Neural cell (in vitro differentiated cells): ENCODE measurements around the gene RAC2. TPM values are rescaled to one million over a fixed set of nuclear protein-coding genes. Genes with fewer than 3 reads are reported as not detected.

Experiments
- H2AFZ ChIP-seq: fragments of 200-600, 300-800 bp; sonication (generic), shearing (Covaris generic); 2 replicates; pipeline ENCODE4 v1.6.0; 2014; ENCODE audit warnings: low read depth, mild to moderate bottlenecking, antibody characterized with exemption, low read length, moderate library complexity
- H3F3A ChIP-seq: fragments of 200-600 bp; shearing (Covaris generic); 2 replicates; pipeline ENCODE4 v1.6.1; 2016; ENCODE audit warnings: mild to moderate bottlenecking, moderate library complexity, mixed read lengths, antibody characterized with exemption, low read length; ENCODE audit not compliant: insufficient read depth, poor library complexity, severe bottlenecking
- H3K27ac ChIP-seq: fragments of 200-600, 300-800 bp; sonication (generic), shearing (Covaris generic); 2 replicates; pipeline ENCODE4 v1.5.1; 2014; ENCODE audit warnings: mild to moderate bottlenecking, low read length, moderate library complexity
- H3K27me3 ChIP-seq: fragments of 300-800, 200-600 bp; sonication (generic), shearing (Covaris generic); 2 replicates; pipeline ENCODE4 v1.6.0; 2014; ENCODE audit warnings: mild to moderate bottlenecking, low read depth, low read length, moderate library complexity; ENCODE audit not compliant: insufficient read depth
- H3K36me3 ChIP-seq: fragments of 300-800, 200-600 bp; sonication (generic), shearing (Covaris generic); 2 replicates; pipeline ENCODE4 v1.5.1; 2014; ENCODE audit warnings: mild to moderate bottlenecking, antibody characterized with exemption, low read length, moderate library complexity; ENCODE audit not compliant: insufficient read depth
- H3K4me2 ChIP-seq: fragments of 300-800, 200-600 bp; sonication (generic), shearing (Covaris generic); 2 replicates; pipeline ENCODE4 v1.6.0; 2014; ENCODE audit warnings: mild to moderate bottlenecking, low read length
- H3K4me3 ChIP-seq: fragments of 300-800, 200-600 bp; sonication (generic), shearing (Covaris generic); 2 replicates; pipeline ENCODE4 v1.5.1; 2014; ENCODE audit warnings: mild to moderate bottlenecking, low read length, moderate library complexity
- H3K79me2 ChIP-seq: fragments of 200-600 bp; shearing (Covaris generic); replicated peaks from 2 replicates; pipeline ENCODE4 v1.6.0; 2014; ENCODE audit warnings: mild to moderate bottlenecking, low read length, moderate library complexity; ENCODE audit not compliant: insufficient read depth
- H3K9ac ChIP-seq: fragments of 300-800, 200-600 bp; sonication (generic), shearing (Covaris generic); 2 replicates; pipeline ENCODE4 v1.6.1; 2016; ENCODE audit warnings: mild to moderate bottlenecking, low read length, mixed read lengths
- H3K9me2 ChIP-seq: fragments of 200-600 bp; shearing (Covaris generic); 2 replicates; pipeline ENCODE4 v1.6.1; 2016; ENCODE audit warnings: mild to moderate bottlenecking, low read length, mixed read lengths; ENCODE audit not compliant: insufficient read depth
- H3K9me3 ChIP-seq: fragments of 200-600, 300-800 bp; sonication (generic), shearing (Covaris generic); 2 replicates; pipeline ENCODE4 v1.6.1; 2016; ENCODE audit warnings: mild to moderate bottlenecking, mixed run types, low read length, moderate library complexity, mixed read lengths
- H4K20me1 ChIP-seq: fragments of 200-600 bp; shearing (Covaris generic); 2 replicates; pipeline ENCODE4 v1.6.1; 2016; ENCODE audit warnings: mild to moderate bottlenecking, mixed run types; ENCODE audit not compliant: insufficient read depth
- CTCF ChIP-seq: fragments of 450-650 bp; IDR thresholded peaks from 2 replicates; pipeline ENCODE4 v1.5.1; 2014; ENCODE audit warnings: antibody characterized with exemption, mild to moderate bottlenecking, moderate library complexity; ENCODE audit not compliant: poor library complexity, severe bottlenecking
- EP300 ChIP-seq: fragments of 450-650 bp; conservative IDR thresholded peaks from 2 replicates; pipeline ENCODE4 v1.6.1; 2014; ENCODE audit warnings: antibody characterized with exemption, mild to moderate bottlenecking, moderate library complexity; ENCODE audit not compliant: poor library complexity, severe bottlenecking
- EZH2 ChIP-seq: fragments of 200-600, 300-800 bp; shearing (Covaris generic), sonication (generic); IDR thresholded peaks from 2 replicates; pipeline ENCODE4 v1.6.1; 2014; ENCODE audit warnings: antibody characterized with exemption, low read length, borderline replicate concordance, mild to moderate bottlenecking; ENCODE audit not compliant: insufficient read depth, poor library complexity, severe bottlenecking
- MXI1 ChIP-seq: fragments of 450-650 bp; conservative IDR thresholded peaks from 2 replicates; pipeline ENCODE4 v1.6.1; 2014; ENCODE audit warnings: antibody characterized with exemption, mild to moderate bottlenecking; ENCODE audit not compliant: poor library complexity, severe bottlenecking
- POLR2AphosphoS5 ChIP-seq: IDR thresholded peaks from 2 replicates; pipeline ENCODE4 v1.6.1; 2012
- RAD21 ChIP-seq: fragments of 450-650 bp; conservative IDR thresholded peaks from 2 replicates; pipeline ENCODE4 v1.6.1; 2014; ENCODE audit warnings: antibody characterized with exemption, mild to moderate bottlenecking, moderate library complexity
- SMC3 ChIP-seq: fragments of 450-650 bp; conservative IDR thresholded peaks from 2 replicates; pipeline ENCODE4 v1.6.1; 2014; ENCODE audit warnings: antibody characterized with exemption, mild to moderate bottlenecking, moderate library complexity; ENCODE audit not compliant: poor library complexity
- TAF1 ChIP-seq: IDR thresholded peaks from 2 replicates; pipeline ENCODE4 v1.6.1; 2012; ENCODE audit warnings: low read depth
- polyA plus RNA-seq: library from polyadenylated mRNA; depleted of rRNA; stranded (reverse); fragments of >200 nt; gene quantifications from 2 replicates; pipeline ENCODE4 v1.2.3, GENCODE V29; 2014
- TF ChIP-seq, protein P1 (sequence below): IDR thresholded peaks from 2 replicates; pipeline ENCODE4 v1.6.1; 2012; ENCODE audit warnings: borderline replicate concordance

Gene RAC2
- polyA plus RNA-seq, 1 donor from 2014 or later, result not detected

DNA sequence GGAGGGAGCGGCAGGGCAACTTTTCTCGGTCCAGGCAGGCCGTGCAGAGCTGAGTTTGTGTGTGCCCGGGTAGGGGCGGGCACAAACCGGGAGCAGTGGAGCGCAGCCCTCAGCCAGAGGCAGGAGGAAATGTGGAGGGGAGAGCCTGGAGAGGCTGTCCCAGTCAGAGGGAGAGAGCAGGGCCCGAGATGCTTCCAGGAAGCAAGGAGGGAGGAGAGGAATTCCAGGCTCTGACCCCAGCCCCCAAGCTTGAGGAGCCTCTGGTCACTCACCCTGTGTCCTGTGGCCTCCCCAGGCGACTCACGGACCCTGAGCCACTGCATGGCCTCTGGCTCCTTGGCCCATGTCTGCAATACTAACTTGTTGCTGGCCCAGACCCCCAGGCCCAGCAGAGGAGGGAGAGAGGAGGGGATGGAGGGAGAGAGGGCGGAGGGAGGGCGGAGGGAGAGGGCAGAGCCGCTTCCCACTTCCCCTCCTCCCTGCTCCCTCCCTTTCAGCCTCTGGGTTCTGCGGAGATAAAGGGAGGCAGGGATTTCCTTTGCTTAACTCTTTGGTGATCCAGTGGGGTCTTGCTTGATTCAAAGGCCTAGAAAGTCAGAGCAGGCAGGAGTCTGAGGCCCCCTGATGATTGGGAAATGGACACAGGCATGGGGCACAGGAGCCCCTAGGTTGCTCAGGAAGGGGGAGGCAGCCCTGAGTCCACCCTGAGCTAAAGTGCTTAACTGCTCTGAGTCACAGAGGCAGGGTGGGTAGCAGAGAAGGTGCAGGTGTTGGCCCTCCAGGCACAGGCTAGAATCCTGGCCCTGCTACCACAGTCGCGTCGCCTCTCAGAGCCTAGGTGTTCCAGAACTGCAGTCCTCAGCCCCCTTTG, 55.9 kb downstream of the RAC2 start, which contains the start of gene C1QTNF6:
C1QTNF6 (minus strand) TSS at position 357 of the 871 bp plus-strand sequence; CDS start at position 323, 34 bp downstream.
- Histone ChIP-seq H3K79me2 (no peaks in the 10 kb centered on the region), H3K9me3 (no peaks in the 10 kb centered on the region), H3K36me3 (no peaks in the 10 kb centered on the region), H2AFZ (no peak within 1 kb of the TSS), H4K20me1 (no peaks in the 10 kb centered on the region), H3K4me2 (no peak within 1 kb of the TSS), H3K4me3 (no peak within 1 kb of the TSS), H3K27me3 (no peaks in the 10 kb centered on the region), H3K9ac (no peak within 1 kb of the TSS), H3K27ac (no peak within 1 kb of the TSS), H3K9me2 (no peaks in the 10 kb centered on the region), H3F3A (no peaks in the 10 kb centered on the region)
- TF ChIP-seq TAF1, result no peak
- no peak for TF ChIP-seq EP300
- no peak for TF ChIP-seq POLR2AphosphoS5
- TF ChIP-seq RAD21, result no peak
- TF ChIP-seq CTCF, result no peak
- TF ChIP-seq, protein P1, sequence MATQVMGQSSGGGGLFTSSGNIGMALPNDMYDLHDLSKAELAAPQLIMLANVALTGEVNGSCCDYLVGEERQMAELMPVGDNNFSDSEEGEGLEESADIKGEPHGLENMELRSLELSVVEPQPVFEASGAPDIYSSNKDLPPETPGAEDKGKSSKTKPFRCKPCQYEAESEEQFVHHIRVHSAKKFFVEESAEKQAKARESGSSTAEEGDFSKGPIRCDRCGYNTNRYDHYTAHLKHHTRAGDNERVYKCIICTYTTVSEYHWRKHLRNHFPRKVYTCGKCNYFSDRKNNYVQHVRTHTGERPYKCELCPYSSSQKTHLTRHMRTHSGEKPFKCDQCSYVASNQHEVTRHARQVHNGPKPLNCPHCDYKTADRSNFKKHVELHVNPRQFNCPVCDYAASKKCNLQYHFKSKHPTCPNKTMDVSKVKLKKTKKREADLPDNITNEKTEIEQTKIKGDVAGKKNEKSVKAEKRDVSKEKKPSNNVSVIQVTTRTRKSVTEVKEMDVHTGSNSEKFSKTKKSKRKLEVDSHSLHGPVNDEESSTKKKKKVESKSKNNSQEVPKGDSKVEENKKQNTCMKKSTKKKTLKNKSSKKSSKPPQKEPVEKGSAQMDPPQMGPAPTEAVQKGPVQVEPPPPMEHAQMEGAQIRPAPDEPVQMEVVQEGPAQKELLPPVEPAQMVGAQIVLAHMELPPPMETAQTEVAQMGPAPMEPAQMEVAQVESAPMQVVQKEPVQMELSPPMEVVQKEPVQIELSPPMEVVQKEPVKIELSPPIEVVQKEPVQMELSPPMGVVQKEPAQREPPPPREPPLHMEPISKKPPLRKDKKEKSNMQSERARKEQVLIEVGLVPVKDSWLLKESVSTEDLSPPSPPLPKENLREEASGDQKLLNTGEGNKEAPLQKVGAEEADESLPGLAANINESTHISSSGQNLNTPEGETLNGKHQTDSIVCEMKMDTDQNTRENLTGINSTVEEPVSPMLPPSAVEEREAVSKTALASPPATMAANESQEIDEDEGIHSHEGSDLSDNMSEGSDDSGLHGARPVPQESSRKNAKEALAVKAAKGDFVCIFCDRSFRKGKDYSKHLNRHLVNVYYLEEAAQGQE, result no peak
- TF ChIP-seq EZH2, result no peak
- TF ChIP-seq SMC3, result no peak
- TF ChIP-seq MXI1, result no peak

- Histone ChIP-seq H3K9me2 (no peaks in the 10 kb centered on the region), H2AFZ (no peak overlapping the region), H3K27me3 (no peaks in the 10 kb centered on the region), H3K36me3 (no peaks in the 10 kb centered on the region), H3K79me2 (no peaks in the 10 kb centered on the region), H3K9ac (no peak overlapping the region), H3K27ac (no peak overlapping the region), H3K4me3 (no peak overlapping the region), H4K20me1 (no peaks in the 10 kb centered on the region), H3F3A (no peaks in the 10 kb centered on the region), H3K4me2 (no peak overlapping the region), H3K9me3 (no peaks in the 10 kb centered on the region)
- TF ChIP-seq TAF1, result no peak
- TF ChIP-seq CTCF, result no peak
- TF ChIP-seq MXI1, result no peak
- no peak for TF ChIP-seq POLR2AphosphoS5
- no peak for TF ChIP-seq EZH2
- TF ChIP-seq, protein P1, result no peak
- no peak for TF ChIP-seq RAD21
- no peak for TF ChIP-seq EP300
- TF ChIP-seq SMC3, result no peak
These were observed 56.5 kb downstream of the RAC2 start for GRCh38 chr22:37187552-37187890.
